Activated gamma-delta T cell treated with Interleukin-2 at 50 U/mL for 16 hours (primary cell): ENCODE data around the gene PHLDA2.
A peak's percentile ranks its signal among the peaks of the same experiment; 100 is the strongest.

Source experiments
- DNase-seq: peaks from one replicate; pipeline ENCODE4 v3.0.0-alpha.2; 2020

Gene PHLDA2

DNA sequence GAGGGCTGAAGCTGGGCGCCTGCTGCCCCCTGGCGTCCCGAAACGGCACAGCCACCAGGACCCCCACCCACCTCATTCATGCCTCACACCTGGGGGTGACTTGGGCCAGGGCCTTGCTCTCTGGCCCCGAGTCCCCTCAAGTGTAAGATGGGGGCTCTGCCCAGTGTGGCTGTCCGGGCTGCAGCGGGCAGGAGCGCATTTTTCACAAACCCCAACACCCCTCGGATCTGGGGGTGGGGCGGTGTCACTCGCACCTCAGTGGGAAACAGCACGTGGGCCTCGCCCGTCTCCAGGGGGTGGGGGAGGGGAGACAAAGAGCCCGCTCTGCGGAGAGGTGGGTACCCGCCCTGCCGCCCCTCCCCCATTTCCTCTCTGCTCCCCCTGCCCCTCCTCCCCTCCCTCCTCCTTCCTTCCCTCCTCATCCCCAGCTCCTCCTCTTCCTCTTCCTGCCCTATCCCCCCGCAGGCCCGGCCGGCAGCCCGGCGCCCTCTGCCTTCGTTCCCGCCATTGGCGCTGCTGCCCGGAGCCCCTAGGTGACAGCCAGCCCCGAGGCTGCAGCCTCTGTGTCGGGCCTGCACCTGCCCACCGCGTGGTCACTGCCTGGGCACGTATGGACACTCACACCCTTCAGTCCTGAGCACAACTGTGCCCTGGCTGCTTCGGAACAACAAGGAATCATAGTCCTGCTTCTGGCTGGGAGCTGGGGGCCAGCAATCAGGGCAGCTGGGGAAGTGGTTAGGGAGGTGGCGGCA lies 36.8 kb downstream of the PHLDA2 start:
- peak; percentile 53 for DNase-seq

- no peak for DNase-seq
Measured at GRCh38 chr11:2891326-2892214, 37.6 kb downstream of the PHLDA2 start.

- DNase-seq = no peak
Measured at GRCh38 chr11:2890466-2891294, 38.5 kb downstream of the PHLDA2 start.

DNA sequence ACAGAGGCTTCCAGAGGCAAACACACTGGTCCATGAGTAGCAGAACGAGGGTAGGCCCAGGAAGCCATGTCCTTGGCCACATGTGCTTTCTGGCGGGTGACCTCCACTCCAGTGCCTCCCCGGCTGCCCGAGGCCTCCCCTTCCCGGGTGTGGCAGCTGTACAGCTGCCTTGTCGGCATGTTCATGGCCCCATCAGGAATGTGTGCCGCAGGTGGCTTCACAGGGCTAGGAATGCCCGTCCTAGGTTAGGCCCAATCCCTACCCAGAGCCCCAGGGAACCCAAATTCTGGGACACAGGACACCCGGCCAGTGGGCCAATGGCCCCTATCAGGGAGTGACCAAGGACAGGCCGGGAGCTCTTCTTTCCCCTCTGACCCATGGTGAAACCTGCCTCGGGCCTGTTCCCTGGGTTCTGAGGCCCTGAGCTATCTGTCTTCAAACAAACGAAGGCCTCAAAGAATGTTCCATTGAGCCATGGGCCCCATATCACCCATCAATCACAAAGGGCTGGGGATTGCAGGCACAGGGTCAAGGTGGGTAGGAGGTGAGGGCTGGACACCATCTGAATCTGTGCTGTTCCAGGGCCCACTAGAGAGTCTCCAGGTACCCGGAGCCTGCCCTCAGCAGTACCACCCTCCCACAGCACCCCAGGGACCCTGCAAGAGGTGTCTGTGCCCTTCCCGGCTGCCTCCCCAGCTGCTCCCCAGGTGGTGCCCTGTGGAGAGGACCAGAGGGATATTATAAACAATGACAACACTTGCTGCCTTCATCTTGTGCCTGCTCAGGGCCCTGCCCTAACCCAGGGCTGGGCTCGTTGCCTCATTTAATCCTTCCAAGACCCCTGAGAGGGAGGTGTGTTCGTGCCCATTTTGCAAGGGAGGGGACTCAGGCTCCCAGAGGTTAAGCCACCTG lies 39.6 kb downstream of the PHLDA2 start:
- DNase-seq = no peak

GRCh38 chr11:2888266-2888968 lies 40.8 kb downstream of the PHLDA2 start:
- DNase-seq = peak; percentile 88

DNA sequence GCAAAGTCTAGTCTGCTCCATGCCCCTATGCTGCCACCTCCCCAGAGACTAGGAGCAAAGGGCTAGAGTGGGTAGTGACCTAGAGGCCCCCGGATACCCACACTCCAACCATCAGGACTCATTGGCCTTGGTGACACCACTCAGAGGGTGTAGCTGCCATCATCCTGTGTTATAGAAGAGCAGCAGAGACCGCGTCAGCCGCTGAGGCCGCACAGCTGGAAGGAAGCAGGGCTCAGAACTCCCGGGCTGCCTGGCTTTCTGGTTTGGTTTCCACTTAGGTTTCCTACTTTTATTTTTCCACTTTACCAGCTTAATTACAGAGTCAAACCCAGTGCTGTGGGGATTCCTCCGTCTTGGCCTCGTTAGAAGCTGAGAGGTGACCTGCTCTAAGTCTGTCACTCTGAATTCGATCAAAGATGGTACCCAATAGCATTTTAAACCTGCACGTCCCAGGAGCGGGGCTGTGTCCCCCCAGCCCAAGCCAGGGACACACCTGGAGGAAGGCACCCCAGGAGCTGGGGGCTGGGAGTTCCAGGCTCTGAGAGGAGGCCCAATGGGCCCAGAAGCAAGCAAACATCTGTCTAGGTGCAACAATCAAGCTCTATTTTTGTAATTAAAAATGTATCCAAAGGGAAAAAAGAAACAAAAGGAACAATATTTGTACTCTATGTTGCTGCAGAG lies 41.6 kb downstream of the PHLDA2 start:
- no peak for DNase-seq

GRCh38 chr11:2886936-2887335 lies 42.3 kb downstream of the PHLDA2 start:
- DNase-seq = no peak

DNA sequence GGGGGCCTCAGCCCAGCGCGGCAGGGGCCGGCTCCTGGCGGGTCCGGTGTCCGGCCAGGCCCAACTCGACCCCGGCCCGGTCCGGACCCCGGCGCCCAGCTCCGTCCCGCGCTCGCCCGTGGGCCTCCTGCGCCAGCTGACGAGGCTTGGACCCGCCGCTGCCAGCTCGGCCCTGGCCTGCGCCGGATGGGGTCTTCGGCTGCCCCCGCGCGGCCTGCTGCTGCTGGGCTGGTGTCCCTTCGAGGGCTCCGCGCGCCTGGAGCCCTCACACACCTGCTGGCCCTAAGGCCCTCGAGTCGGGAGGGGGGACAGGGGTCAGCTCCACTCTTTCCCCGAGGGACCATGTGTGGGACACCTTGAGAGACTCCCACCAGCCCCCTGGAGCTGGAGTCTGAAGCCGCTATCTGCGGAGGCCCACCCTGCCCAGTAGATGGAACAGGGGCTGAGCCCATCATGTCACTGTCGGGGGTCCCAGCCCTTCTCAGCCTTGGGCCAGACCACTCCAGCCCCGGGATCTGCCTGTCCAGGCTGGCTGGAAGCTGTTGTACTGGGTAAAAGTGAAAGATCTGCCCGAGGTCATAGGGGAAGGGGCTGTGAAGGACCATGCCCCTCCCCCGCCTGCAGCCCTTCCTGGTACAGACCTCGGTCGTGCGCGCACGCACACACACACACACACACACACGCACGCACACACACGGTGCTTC lies 42.9 kb downstream of the PHLDA2 start:
- no peak for DNase-seq

DNA sequence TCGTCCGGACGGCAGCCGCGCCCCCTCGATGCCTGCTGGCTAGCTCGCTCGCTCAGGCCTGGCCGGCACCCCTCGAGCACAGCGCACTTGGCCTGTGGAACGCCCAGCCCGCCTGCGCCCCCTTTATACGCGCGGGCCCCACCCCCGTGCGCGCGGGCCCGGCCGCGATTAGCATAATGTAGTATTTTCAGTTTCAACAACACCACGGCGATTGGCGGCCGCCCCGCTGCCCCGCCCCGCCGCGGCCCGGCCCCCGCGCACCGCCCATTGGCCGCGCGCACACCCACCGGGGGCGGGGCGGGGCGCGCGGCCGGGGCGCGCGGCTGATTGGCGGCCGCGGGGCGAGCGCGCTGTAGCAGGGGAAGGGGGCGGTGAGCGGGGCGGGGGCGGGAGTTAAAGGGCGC lies 43.5 kb downstream of the PHLDA2 start, which contains the start of gene CDKN1C:
TSS of gene CDKN1C (minus strand) at position 98 of the 404 bp plus-strand sequence. CDS start 319 bp downstream, outside the sequence.
- DNase-seq = peak; percentile 79

- DNase-seq = no peak
Measured at GRCh38 chr11:2885017-2885677, 44.1 kb downstream of the PHLDA2 start.

GRCh38 chr11:2883979-2884815 lies 45.0 kb downstream of the PHLDA2 start:
- no peak for DNase-seq

DNA sequence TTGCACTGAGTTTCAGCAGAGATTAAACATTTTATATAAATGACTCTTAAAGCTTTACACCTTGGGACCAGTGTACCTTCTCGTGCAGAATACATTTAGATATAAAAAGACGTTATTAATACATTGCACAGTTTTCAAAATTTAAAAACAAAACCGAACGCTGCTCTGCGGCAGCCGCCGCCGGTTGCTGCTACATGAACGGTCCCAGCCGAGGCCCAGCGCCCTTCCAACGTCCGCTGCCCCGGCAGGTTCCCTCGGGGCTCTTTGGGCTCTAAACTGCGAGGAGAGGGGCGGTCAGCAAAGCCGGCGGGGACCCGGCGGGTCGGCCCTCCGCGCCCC lies 45.6 kb downstream of the PHLDA2 start:
- no peak for DNase-seq

GRCh38 chr11:2882396-2883110 lies 46.7 kb downstream of the PHLDA2 start:
- DNase-seq = no peak

DNA sequence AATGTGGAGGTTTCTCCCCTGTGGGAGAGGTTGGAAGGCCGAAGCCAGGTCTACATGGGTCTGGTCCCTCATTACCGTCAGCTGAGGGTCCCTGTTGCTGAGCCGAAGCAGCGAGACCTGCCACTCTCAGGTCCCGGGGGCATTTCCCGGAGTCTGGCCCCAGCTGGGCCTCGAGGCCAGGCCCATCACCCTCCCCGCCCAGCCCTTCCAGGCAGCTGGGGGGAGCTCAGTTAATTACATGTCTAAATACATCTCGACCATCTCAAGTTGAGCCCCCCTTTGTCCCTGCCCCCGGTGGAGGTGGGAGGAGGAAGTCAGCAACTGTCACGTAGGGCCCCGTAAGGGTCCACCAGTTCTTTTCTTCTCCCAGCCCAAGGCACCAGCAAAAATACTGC lies 47.2 kb downstream of the PHLDA2 start:
- no peak for DNase-seq

GRCh38 chr11:2881076-2881980 lies 47.9 kb downstream of the PHLDA2 start:
- no peak for DNase-seq

GRCh38 chr11:2880646-2881045 lies 48.6 kb downstream of the PHLDA2 start:
- no peak for DNase-seq

- DNase-seq = no peak
Measured at GRCh38 chr11:2878782-2879181, 50.4 kb downstream of the PHLDA2 start.
